ENCODE results near the gene OR2D2. TPM values are rescaled to one million over a fixed set of nuclear protein-coding genes. Genes with fewer than 3 reads are reported as not detected.

OR2D2 gene, protein sequence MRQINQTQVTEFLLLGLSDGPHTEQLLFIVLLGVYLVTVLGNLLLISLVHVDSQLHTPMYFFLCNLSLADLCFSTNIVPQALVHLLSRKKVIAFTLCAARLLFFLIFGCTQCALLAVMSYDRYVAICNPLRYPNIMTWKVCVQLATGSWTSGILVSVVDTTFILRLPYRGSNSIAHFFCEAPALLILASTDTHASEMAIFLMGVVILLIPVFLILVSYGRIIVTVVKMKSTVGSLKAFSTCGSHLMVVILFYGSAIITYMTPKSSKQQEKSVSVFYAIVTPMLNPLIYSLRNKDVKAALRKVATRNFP
- total RNA-seq = 0.13 and 0.44 TPM in 2 replicates

DNA sequence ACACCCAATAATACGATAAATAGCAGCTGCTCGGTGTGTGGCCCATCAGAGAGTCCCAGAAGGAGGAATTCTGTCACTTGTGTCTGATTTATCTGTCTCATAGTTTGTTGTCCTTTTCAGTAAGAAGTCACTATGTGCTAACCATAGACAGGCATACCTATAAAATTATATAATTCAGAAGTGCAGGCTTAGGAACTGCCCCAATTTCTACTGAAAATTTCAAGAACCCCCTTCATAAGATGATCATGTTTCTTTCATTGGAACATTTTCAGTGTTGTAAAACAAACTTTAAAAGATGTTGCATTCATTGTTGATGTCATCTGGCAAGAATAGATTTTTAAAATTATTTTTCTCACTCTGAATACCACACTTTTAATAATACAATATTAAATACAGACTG, at the start of gene OR2D2:
TSS of gene OR2D2 (minus strand) at position 101 of the 400 bp plus-strand sequence. CDS start at position 101, 0 bp downstream.

DNA sequence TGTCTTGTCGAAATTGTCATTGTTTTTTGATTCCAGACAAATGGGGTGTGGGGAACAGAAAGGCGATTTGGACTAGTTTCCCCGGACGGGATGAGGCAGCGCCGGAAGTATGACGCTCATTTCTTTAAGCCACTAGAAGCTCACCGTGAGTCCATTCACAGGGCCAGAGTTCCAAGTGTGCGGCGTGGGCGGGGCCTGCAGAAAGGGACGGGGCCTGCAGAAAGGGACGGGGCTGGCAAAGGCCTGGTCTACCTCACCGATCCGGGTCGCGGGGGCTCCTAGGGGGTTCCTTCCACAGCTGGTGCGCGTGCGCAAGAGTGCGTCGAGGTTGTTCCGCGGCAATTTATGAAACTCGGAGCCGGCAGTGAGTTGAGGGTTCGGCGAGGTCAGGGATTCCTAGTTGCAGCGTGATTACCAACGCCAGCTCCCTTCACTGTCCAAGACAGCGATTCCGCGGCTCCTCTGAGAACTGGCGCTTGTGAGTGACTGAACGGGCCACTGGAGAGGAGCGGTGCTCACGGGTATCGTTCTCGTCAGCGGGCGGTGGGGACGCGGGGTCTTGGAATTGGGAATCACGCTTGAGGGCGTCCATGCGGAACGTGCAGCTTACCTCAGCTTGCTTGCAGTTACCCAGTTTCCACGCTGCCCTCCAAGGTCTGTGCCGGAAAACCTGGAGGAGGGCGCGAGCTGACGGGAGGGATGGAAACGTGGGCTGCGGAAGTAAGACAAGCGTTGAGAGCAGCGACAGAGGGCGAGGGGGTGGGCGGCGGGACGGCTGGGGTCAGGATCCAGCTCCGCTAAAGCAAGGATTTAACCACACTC, 34.1 kb upstream of the OR2D2 start, which contains the start of gene ZNF215:
TSS of gene ZNF215 (plus strand) at position 219 of the 822 bp plus-strand sequence. CDS start 5,847 bp downstream, outside the sequence.

DNA sequence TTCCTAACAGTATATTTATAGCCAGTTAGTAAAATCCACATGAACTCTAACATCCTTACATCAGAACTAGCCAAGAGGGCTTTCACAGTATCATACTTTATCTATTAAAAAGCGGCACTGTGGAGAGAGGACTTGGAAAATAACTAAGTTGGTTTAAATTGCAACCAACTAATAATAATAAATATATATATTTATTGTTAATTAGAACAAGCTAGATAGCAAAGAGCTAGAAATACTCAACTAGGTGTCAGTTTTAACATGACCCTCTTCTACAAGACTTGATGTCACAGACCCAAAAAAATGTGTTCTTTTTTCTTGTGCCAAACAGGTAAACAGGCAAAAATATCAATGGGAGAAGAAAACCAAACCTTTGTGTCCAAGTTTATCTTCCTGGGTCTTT, 28.4 kb upstream of the OR2D2 start, which contains the start of gene OR2D3:
TSS of gene OR2D3 (plus strand) at position 301 of the 400 bp plus-strand sequence. CDS start at position 301, 0 bp downstream.

DNA sequence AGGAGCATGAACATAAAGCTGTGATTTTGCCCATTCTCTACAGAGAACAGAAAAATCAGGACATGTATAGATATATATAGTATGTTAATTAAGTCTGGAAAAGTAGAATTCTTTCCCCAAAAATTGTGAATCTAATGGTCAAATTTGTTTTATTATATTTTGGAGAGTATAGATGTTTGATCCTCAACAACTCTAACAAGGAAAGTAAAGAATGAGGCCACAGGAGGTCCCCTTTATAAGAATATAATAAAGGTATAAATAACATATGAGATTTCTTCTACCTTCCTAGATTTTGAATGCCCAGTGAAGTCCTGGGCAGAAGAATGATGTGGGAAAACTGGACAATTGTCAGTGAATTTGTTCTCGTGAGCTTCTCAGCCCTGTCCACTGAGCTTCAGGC, 16.0 kb downstream of the OR2D2 start, which contains the start of gene OR10A4:
TSS of gene OR10A4 (plus strand) at position 301 of the 400 bp plus-strand sequence. CDS start at position 324, 23 bp downstream.

DNA sequence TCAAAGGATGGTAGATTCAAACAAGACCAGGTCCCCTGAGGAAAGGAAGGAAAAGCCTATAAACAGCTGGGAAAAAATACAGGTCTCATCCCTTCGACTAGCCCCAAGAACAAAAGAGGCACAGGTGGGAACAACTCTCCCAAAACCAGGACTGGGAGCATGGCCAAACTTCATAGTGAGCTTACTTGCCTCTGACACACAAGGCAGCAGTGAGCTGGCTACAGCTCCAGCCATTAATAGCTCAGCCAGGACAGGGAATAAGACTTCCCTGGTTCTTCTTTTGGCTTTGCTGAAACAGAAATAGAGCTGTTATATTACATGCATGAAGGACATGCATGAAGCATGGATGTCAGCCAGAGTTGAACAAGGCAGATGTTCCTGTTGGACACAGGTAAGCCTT, 29.3 kb downstream of the OR2D2 start, which contains the start of gene OR10A2:
TSS of gene OR10A2 (plus strand) at position 97 of the 400 bp plus-strand sequence. CDS start 6,698 bp downstream, outside the sequence.

DNA sequence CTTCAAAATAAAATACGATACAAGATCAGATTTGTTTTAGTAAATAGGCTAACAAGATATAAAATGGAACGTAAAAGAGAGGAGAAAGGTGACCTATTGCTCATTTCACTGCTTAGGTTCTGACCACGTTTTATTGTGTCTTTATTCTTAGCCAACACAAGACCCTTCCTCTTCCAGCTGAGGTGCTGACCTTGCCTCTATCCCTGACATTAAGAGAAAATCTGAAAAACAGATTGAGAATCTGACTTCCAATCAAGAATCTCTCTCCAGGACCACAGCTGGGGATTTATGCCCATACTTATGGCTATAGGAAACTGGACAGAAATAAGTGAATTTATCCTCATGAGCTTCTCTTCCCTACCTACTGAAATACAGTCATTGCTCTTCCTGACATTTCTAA, 46.9 kb downstream of the OR2D2 start, which contains the start of gene OR10A5:
TSS of gene OR10A5 (plus strand) at position 301 of the 400 bp plus-strand sequence. CDS start at position 301, 0 bp downstream.

Other genes starting within 250 kb of the OR2D2 start
- gene DCHS1, start 236.7 kb downstream of the OR2D2 start, total RNA-seq = 5.4 and 22.3 TPM in 2 replicates
- 85.9 and 111 TPM in 2 replicates for gene MRPL17, start 209.2 kb downstream of the OR2D2 start, total RNA-seq
- gene OR2AG2, start 120.5 kb downstream of the OR2D2 start, total RNA-seq = 0.13 and 0.19 TPM in 2 replicates
- not detected in 2 replicates for gene OR2AG1, start 109.5 kb downstream of the OR2D2 start, total RNA-seq
- 0.13 and 0.19 TPM in 2 replicates for gene OR6A2, start 92.8 kb downstream of the OR2D2 start, total RNA-seq
- not detected in 2 replicates for gene OR10A5, start 46.8 kb downstream of the OR2D2 start, total RNA-seq
- gene OR10A2, start 29.4 kb downstream of the OR2D2 start, total RNA-seq = not detected in 2 replicates
- not detected in 2 replicates for gene OR10A4, start 15.9 kb downstream of the OR2D2 start, total RNA-seq
- gene OR2D3, start 28.5 kb upstream of the OR2D2 start, total RNA-seq = not detected in 2 replicates
- 2.5 and 4.0 TPM in 2 replicates for gene ZNF215, start 33.9 kb upstream of the OR2D2 start, total RNA-seq
- gene ZNF214, start 127.8 kb upstream of the OR2D2 start, total RNA-seq = 4.7 and 4.8 TPM in 2 replicates
- gene NLRP14, start 128.0 kb upstream of the OR2D2 start, total RNA-seq = 0.37 and 0.92 TPM in 2 replicates
- 0.13 TPM in 1 of 2 replicates, not detected in the other for gene RBMXL2, start 196.5 kb upstream of the OR2D2 start, total RNA-seq